NB4 (cell line): ENCODE data around the gene CDCA7.

ENCODE experiments used
- DNase-seq: peaks from one replicate; pipeline ENCODE4 v3.0.0; 2010; ENCODE audit warnings: low read depth
- H3K4me3 ChIP-seq: one replicate; pipeline ENCODE4 v1.5.1; 2011; ENCODE audit warnings: mild to moderate bottlenecking, low read depth, low read length, moderate library complexity
- MYC ChIP-seq: IDR thresholded peaks from 2 replicates; pipeline ENCODE4 v1.6.1; 2011; ENCODE audit warnings: low read depth, low read length
- POLR2A ChIP-seq: IDR thresholded peaks from 2 replicates; pipeline ENCODE4 v1.6.1; 2011; ENCODE audit warnings: mild to moderate bottlenecking; ENCODE audit not compliant: insufficient read length; ENCODE audit errors: extremely low read depth
- TF ChIP-seq, protein P1 (sequence below): IDR thresholded peaks from one replicate; pipeline ENCODE4 v1.5.1; 2012; ENCODE audit warnings: low read depth, low read length
- TF ChIP-seq, protein P2 (sequence below): IDR thresholded peaks from 2 replicates; pipeline ENCODE4 v1.6.1; 2011; ENCODE audit warnings: low read depth, low read length

Gene CDCA7

DNA sequence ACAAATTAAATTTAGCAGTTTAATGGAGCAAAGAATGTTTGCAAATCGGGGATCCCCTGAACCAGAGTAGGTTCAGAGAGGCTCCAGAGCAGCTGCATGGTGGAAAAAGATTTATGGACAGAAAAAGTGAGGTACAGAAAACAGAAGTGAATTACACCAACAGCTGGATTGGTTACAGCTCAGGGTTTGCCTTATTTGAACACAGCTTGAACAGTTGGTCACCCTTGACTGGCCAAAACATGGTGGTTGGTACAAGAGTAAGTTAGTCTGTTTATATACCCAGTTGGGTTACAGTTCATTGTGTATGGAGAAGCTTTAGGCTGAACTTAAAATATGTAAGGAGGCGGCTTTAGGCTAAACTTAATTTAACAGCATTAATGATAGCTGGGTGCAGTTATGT lies 5.4 kb upstream of the CDCA7 start:
- H3K4me3 ChIP-seq = no peak overlapping the region
- no peak for DNase-seq
- no peak for TF ChIP-seq POLR2A
- TF ChIP-seq MYC = no peak
- TF ChIP-seq, protein P1, sequence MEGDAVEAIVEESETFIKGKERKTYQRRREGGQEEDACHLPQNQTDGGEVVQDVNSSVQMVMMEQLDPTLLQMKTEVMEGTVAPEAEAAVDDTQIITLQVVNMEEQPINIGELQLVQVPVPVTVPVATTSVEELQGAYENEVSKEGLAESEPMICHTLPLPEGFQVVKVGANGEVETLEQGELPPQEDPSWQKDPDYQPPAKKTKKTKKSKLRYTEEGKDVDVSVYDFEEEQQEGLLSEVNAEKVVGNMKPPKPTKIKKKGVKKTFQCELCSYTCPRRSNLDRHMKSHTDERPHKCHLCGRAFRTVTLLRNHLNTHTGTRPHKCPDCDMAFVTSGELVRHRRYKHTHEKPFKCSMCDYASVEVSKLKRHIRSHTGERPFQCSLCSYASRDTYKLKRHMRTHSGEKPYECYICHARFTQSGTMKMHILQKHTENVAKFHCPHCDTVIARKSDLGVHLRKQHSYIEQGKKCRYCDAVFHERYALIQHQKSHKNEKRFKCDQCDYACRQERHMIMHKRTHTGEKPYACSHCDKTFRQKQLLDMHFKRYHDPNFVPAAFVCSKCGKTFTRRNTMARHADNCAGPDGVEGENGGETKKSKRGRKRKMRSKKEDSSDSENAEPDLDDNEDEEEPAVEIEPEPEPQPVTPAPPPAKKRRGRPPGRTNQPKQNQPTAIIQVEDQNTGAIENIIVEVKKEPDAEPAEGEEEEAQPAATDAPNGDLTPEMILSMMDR = no peak
- TF ChIP-seq, protein P2, sequence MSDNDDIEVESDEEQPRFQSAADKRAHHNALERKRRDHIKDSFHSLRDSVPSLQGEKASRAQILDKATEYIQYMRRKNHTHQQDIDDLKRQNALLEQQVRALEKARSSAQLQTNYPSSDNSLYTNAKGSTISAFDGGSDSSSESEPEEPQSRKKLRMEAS = no peak

GRCh38 chr2:173350383-173350782 lies 4.3 kb upstream of the CDCA7 start:
- DNase-seq = no peak
- no peak overlapping the region for H3K4me3 ChIP-seq
- TF ChIP-seq, protein P1 = no peak
- TF ChIP-seq MYC (no peak), POLR2A (no peak)
- TF ChIP-seq, protein P2 = no peak

- no peak for TF ChIP-seq POLR2A
- TF ChIP-seq, protein P1 = no peak
- TF ChIP-seq, protein P2 = no peak
- no peak for TF ChIP-seq MYC
- DNase-seq = no peak
- no peak overlapping the region for H3K4me3 ChIP-seq
These were observed 2.8 kb upstream of the CDCA7 start for GRCh38 chr2:173351879-173352278.

GRCh38 chr2:173353556-173353955 lies 1.1 kb upstream of the CDCA7 start:
- peak overlapping the region; percentile 85 for H3K4me3 ChIP-seq
- TF ChIP-seq, protein P1 = no peak
- peak; percentile 61 for DNase-seq

- TF ChIP-seq, protein P1 = no peak
- TF ChIP-seq, protein P2 = 0 out of 2 replicates have a peak, but pooled peaks have one; percentile 4
- TF ChIP-seq POLR2A = peak; percentile 21
- TF ChIP-seq MYC = no peak
- peak; percentile 92 for DNase-seq
These were observed 545 bp upstream of the CDCA7 start for GRCh38 chr2:173354073-173354581.

GRCh38 chr2:173355132-173355865 lies 627 bp downstream of the CDCA7 start:
- peak; percentile 93 for DNase-seq
- TF ChIP-seq MYC (peak; percentile 46; the same call in 1 of the 2 replicates), POLR2A (peak; percentile 52)
- TF ChIP-seq, protein P1 = no peak
- TF ChIP-seq, protein P2 = peak; percentile 76
- peak overlapping the region; percentile 85 for H3K4me3 ChIP-seq

More at GRCh38 chr2:173354073-173354581, 545 bp upstream of the CDCA7 start:
- H3K4me3 ChIP-seq = peak overlapping the region; percentile 85
